Trophoblast cell (in vitro differentiated cells and primary cell): ENCODE data around the gene INHBB.
"Not testable (repeated sequence)": the region's sequence is repeated elsewhere in the genome, so short reads cannot be mapped to it uniquely, and the experiment has no call there.

Source experiments
- DNase-seq, 2 donors: peaks; one replicate each; pipeline ENCODE4 v3.0.0-alpha.2; 2016
- H2AFZ ChIP-seq: 2 replicates; pipeline ENCODE4 v1.6.1; 2013; ENCODE audit warnings: low read length, moderate library complexity, mild to moderate bottlenecking; ENCODE audit not compliant: insufficient read depth, poor library complexity
- H2AK5ac ChIP-seq: 2 replicates; pipeline ENCODE4 v1.6.1; 2013; ENCODE audit warnings: mild to moderate bottlenecking, low read length
- H2BK120ac ChIP-seq: 2 replicates; pipeline ENCODE4 v1.6.1; 2013; ENCODE audit warnings: low read length, mild to moderate bottlenecking, moderate library complexity; ENCODE audit not compliant: insufficient read depth, poor library complexity
- H2BK12ac ChIP-seq: 2 replicates; pipeline ENCODE4 v1.6.1; 2013; ENCODE audit warnings: mild to moderate bottlenecking, low read length, moderate library complexity
- H2BK5ac ChIP-seq: 2 replicates; pipeline ENCODE4 v1.6.1; 2013; ENCODE audit warnings: low read length, low read depth, moderate library complexity, mild to moderate bottlenecking; ENCODE audit not compliant: poor library complexity
- H3K14ac ChIP-seq: 2 replicates; pipeline ENCODE4 v1.6.1; 2013; ENCODE audit warnings: mild to moderate bottlenecking, low read length
- H3K18ac ChIP-seq: 2 replicates; pipeline ENCODE4 v1.6.1; 2013; ENCODE audit warnings: mild to moderate bottlenecking, low read length
- H3K23ac ChIP-seq: 2 replicates; pipeline ENCODE4 v1.6.1; 2013; ENCODE audit warnings: low read length
- H3K27ac ChIP-seq: 2 replicates; pipeline ENCODE4 v1.5.1; 2013; ENCODE audit warnings: low read depth, mild to moderate bottlenecking, inconsistent platforms, low read length, moderate library complexity
- H3K27me3 ChIP-seq: 2 replicates; pipeline ENCODE4 v1.6.1; 2013; ENCODE audit warnings: inconsistent platforms, mild to moderate bottlenecking, low read length, moderate library complexity; ENCODE audit not compliant: insufficient read depth
- H3K36me3 ChIP-seq, 2 experiments: 1 replicate in 1 of 2; 2 replicates in 1 of 2; pipeline ENCODE4 v1.6.1; 2013; ENCODE audit warnings: low read length in 2 of 2, mild to moderate bottlenecking in 2 of 2, moderate library complexity in 1 of 2; ENCODE audit not compliant: insufficient read depth in 2 of 2, control insufficient read depth in 1 of 2
- H3K4ac ChIP-seq: 2 replicates; pipeline ENCODE4 v1.6.1; 2013; ENCODE audit warnings: low read depth, mild to moderate bottlenecking, low read length, moderate library complexity
- H3K4me1 ChIP-seq, 2 experiments: 1 replicate in 1 of 2; 2 replicates in 1 of 2; pipeline ENCODE4 v1.6.1; 2013; ENCODE audit warnings: low read length in 2 of 2, mild to moderate bottlenecking in 2 of 2, moderate library complexity in 1 of 2; ENCODE audit not compliant: insufficient read depth in 2 of 2, control insufficient read depth in 1 of 2
- H3K4me2 ChIP-seq: 2 replicates; pipeline ENCODE4 v1.6.1; 2013; ENCODE audit warnings: inconsistent platforms, mild to moderate bottlenecking, low read length, moderate library complexity
- H3K4me3 ChIP-seq: 2 replicates; pipeline ENCODE4 v1.5.1; 2013; ENCODE audit warnings: mild to moderate bottlenecking, low read depth, low read length, inconsistent platforms
- H3K79me1 ChIP-seq: one replicate; pipeline ENCODE4 v1.6.1; 2013; ENCODE audit warnings: low read length
- H3K79me2 ChIP-seq: 2 replicates; pipeline ENCODE4 v1.6.1; 2013; ENCODE audit warnings: low read length, mild to moderate bottlenecking; ENCODE audit not compliant: control insufficient read depth, insufficient read depth, poor library complexity
- H3K9ac ChIP-seq: 2 replicates; pipeline ENCODE4 v1.6.1; 2013; ENCODE audit warnings: mild to moderate bottlenecking, low read length
- H3K9me3 ChIP-seq: 2 replicates; pipeline ENCODE4 v1.6.1; 2013; ENCODE audit warnings: low read depth, mild to moderate bottlenecking, control low read depth, inconsistent platforms, low read length; ENCODE audit not compliant: insufficient read depth
- H4K12ac ChIP-seq: 2 replicates; pipeline ENCODE4 v1.6.1; 2013; ENCODE audit warnings: low read depth, mild to moderate bottlenecking, low read length, moderate library complexity
- H4K8ac ChIP-seq: 2 replicates; pipeline ENCODE4 v1.6.1; 2013; ENCODE audit warnings: low read depth, mild to moderate bottlenecking, low read length, moderate library complexity
- H4K91ac ChIP-seq: one replicate; pipeline ENCODE4 v1.6.1; 2013; ENCODE audit warnings: low read depth, mild to moderate bottlenecking, low read length, moderate library complexity
- WGBS: extraction: QIAGEN DNeasy Blood & Tissue Kit; methylation state at CpG from one replicate; pipeline ENCODE4 v1.1.7; 2013; ENCODE audit warnings: missing lambda C conversion rate; ENCODE audit not compliant: insufficient read length, insufficient coverage; ENCODE audit errors: extremely low coverage; 5-methylcytosine and 5-hydroxymethylcytosine counted together

Gene INHBB

GRCh38 chr2:120319123-120319522 is 26.8 kb upstream of the INHBB start:
- H3K4me3 ChIP-seq, result no peak overlapping the region
- no peak overlapping the region for H4K8ac ChIP-seq
- H3K27me3 ChIP-seq, result no peaks in the 10 kb centered on the region
- no peaks in the 10 kb centered on the region for H3K79me1 ChIP-seq
- no peak overlapping the region for H2BK120ac ChIP-seq
- no peak overlapping the region for H2AK5ac ChIP-seq
- H4K12ac ChIP-seq, result no peak overlapping the region
- WGBS, result no CpG with 5 or more reads among the region's 10 CpGs
- peaks cover 2% of the 10 kb centered on the region for H3K9me3 ChIP-seq
- H2AFZ ChIP-seq, result no peak overlapping the region
- H3K4me2 ChIP-seq, result no peak overlapping the region
- no peak overlapping the region for H3K23ac ChIP-seq
- H3K9ac ChIP-seq, result no peak overlapping the region
- no peak overlapping the region for H2BK12ac ChIP-seq
- H3K4me1 ChIP-seq, result peaks cover 0 to 2% of the 10 kb centered on the region in 2 experiments
- no peak overlapping the region for H3K18ac ChIP-seq
- no peak overlapping the region for H3K4ac ChIP-seq
- no peak overlapping the region for H3K27ac ChIP-seq
- no peaks in the 10 kb centered on the region for H3K79me2 ChIP-seq
- no peak overlapping the region for H3K14ac ChIP-seq
- H2BK5ac ChIP-seq, result no peak overlapping the region
- no peaks in the 10 kb centered on the region for H3K36me3 ChIP-seq
- no peak for DNase-seq
- no peak overlapping the region for H4K91ac ChIP-seq

GRCh38 chr2:120319686-120320317 is 26.1 kb upstream of the INHBB start:
- WGBS, result no CpG with 5 or more reads among the region's 18 CpGs
- Histone ChIP-seq H3K4me3 (no peak overlapping the region), H4K91ac (no peak overlapping the region), H3K27me3 (no peaks in the 10 kb centered on the region), H3K4ac (no peak overlapping the region), H3K36me3 (no peaks in the 10 kb centered on the region), H3K9me3 (peaks cover 2% of the 10 kb centered on the region), H4K12ac (no peak overlapping the region), H2BK5ac (no peak overlapping the region), H3K14ac (no peak overlapping the region), H3K9ac (no peak overlapping the region), H3K79me1 (no peaks in the 10 kb centered on the region), H2AFZ (no peak overlapping the region), H3K23ac (no peak overlapping the region), H2BK12ac (no peak overlapping the region), H3K27ac (no peak overlapping the region), H2BK120ac (no peak overlapping the region), H3K4me1 (peaks cover 0 to 2% of the 10 kb centered on the region in 2 experiments), H4K8ac (no peak overlapping the region), H3K18ac (no peak overlapping the region), H3K79me2 (no peaks in the 10 kb centered on the region), H3K4me2 (no peak overlapping the region), H2AK5ac (no peak overlapping the region)
- DNase-seq, result no peak

- H3K4ac ChIP-seq, result no peak overlapping the region
- H2AK5ac ChIP-seq, result no peak overlapping the region
- no CpG with 5 or more reads among the region's 10 CpGs for WGBS
- no peak overlapping the region for H4K91ac ChIP-seq
- H4K8ac ChIP-seq, result no peak overlapping the region
- no peaks in the 10 kb centered on the region for H3K79me1 ChIP-seq
- no peaks in the 10 kb centered on the region for H3K79me2 ChIP-seq
- no peak overlapping the region for H2BK12ac ChIP-seq
- H3K9ac ChIP-seq, result no peak overlapping the region
- H3K4me1 ChIP-seq, result peaks cover 0 to 2% of the 10 kb centered on the region in 2 experiments
- DNase-seq, result no peak
- no peaks in the 10 kb centered on the region for H3K36me3 ChIP-seq
- H2AFZ ChIP-seq, result no peak overlapping the region
- no peak overlapping the region for H3K18ac ChIP-seq
- H3K27ac ChIP-seq, result no peak overlapping the region
- H3K4me2 ChIP-seq, result no peak overlapping the region
- no peak overlapping the region for H3K4me3 ChIP-seq
- no peaks in the 10 kb centered on the region for H3K27me3 ChIP-seq
- H3K23ac ChIP-seq, result no peak overlapping the region
- no peak overlapping the region for H2BK5ac ChIP-seq
- H2BK120ac ChIP-seq, result no peak overlapping the region
- H3K14ac ChIP-seq, result no peak overlapping the region
- H4K12ac ChIP-seq, result no peak overlapping the region
- peaks cover 2% of the 10 kb centered on the region for H3K9me3 ChIP-seq
Measured at GRCh38 chr2:120320318-120320851, 25.6 kb upstream of the INHBB start.

GRCh38 chr2:120320887-120321556 is 24.9 kb upstream of the INHBB start:
- WGBS, result no CpG with 5 or more reads among the region's 5 CpGs
- H4K8ac ChIP-seq, result not testable (repeated sequence)

More at GRCh38 chr2:120320887-120321556, 24.9 kb upstream of the INHBB start:
- H2BK120ac ChIP-seq, H3K27me3 ChIP-seq, H3K4me2 ChIP-seq, H3K18ac ChIP-seq, H3K23ac ChIP-seq, H3K4ac ChIP-seq, H3K27ac ChIP-seq, H3K14ac ChIP-seq, H4K91ac ChIP-seq, DNase-seq, H3K9me3 ChIP-seq, H2BK12ac ChIP-seq, H2BK5ac ChIP-seq, H3K79me2 ChIP-seq, H2AFZ ChIP-seq, H2AK5ac ChIP-seq, H3K4me1 ChIP-seq, H3K9ac ChIP-seq, H4K12ac ChIP-seq, H3K36me3 ChIP-seq, H3K79me1 ChIP-seq, H3K4me3 ChIP-seq: not testable (repeated sequence)
